Mesodermal cell (in vitro differentiated cells): ENCODE results near the gene PFKFB4.

Experiments
- H3K27ac ChIP-seq: 2 replicates; pipeline ENCODE4 v1.7.0; 2013; ENCODE audit warnings: mild to moderate bottlenecking, low read depth, low read length, moderate library complexity; ENCODE audit not compliant: severe bottlenecking
- H3K36me3 ChIP-seq: 2 replicates; pipeline ENCODE4 v1.7.1; 2013; ENCODE audit warnings: mild to moderate bottlenecking, low read length, moderate library complexity; ENCODE audit not compliant: control insufficient read depth, insufficient read depth
- H3K4me1 ChIP-seq: one replicate; pipeline ENCODE4 v1.7.1; 2013; ENCODE audit warnings: mild to moderate bottlenecking, low read length; ENCODE audit not compliant: insufficient read depth, control insufficient read depth, poor library complexity, severe bottlenecking
- H3K4me3 ChIP-seq: 2 replicates; pipeline ENCODE4 v1.7.0; 2013; ENCODE audit warnings: low read length, control low read depth, mild to moderate bottlenecking; ENCODE audit not compliant: insufficient read depth, poor library complexity, severe bottlenecking; ENCODE audit errors: extremely low read depth
- H3K9me3 ChIP-seq: 2 replicates; pipeline ENCODE4 v1.7.1; 2013; ENCODE audit warnings: mild to moderate bottlenecking, low read length, moderate library complexity; ENCODE audit not compliant: control insufficient read depth
- WGBS, 2 experiments: methylation state at CpG; one replicate each; pipeline ENCODE4 v1.1.5; 2013; ENCODE audit warnings: missing lambda C conversion rate in 2 of 2; ENCODE audit not compliant: insufficient coverage in 2 of 2; 5-methylcytosine and 5-hydroxymethylcytosine counted together

The PFKFB4 gene

DNA sequence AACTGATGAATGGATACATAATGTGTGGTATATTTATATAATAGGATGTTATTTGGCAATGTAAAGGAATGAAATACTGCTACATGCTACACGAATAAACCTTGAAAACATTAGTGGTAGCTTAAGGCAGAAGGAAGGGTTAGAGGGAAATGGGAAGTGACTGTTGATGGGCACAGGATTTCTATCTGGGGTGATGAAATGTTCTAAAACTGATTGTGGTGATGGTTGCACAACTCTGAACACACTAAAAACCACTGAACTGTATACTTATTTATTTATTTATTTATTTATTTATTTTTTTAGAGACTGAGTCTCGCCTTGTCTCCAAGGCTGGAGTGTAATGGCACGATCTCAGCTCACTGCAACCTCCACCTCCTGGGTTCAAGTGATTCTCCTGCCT lies 27.8 kb downstream of the PFKFB4 start:
- WGBS, 2 experiments = 92 to 100% methylated on average over 1 to 3 of the region's 3 CpGs
- no peak overlapping the region for H3K4me3 ChIP-seq
- no peaks in the 10 kb centered on the region for H3K9me3 ChIP-seq
- H3K27ac ChIP-seq = no peak overlapping the region
- H3K4me1 ChIP-seq = no peaks in the 10 kb centered on the region
- peaks cover 52% of the 10 kb centered on the region for H3K36me3 ChIP-seq

DNA sequence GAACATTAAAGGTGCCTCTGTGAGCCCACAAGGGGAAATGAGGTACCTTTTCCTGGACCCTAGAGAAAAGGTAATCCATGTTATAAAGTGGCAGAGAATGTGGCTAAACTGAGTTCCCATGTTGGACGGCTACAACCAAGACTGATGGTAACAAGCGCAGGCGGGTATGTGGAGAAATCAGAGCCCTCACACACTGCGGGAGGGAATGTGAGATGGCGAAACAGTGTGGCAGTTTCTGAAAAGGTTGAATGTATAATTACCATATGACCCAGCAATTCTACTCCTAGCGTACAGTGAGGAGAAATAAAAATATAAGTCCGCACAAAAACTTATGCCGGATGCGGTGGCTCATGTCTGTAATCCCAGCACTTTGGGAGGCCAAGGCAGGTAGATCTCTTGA lies 28.6 kb downstream of the PFKFB4 start:
- 93 to 96% methylated on average over 7 to 9 of the region's 9 CpGs for WGBS, 2 experiments
- H3K4me1 ChIP-seq = no peaks in the 10 kb centered on the region
- H3K36me3 ChIP-seq = peaks cover 45% of the 10 kb centered on the region
- no peaks in the 10 kb centered on the region for H3K9me3 ChIP-seq
- H3K27ac ChIP-seq = no peak overlapping the region
- no peak overlapping the region for H3K4me3 ChIP-seq

DNA sequence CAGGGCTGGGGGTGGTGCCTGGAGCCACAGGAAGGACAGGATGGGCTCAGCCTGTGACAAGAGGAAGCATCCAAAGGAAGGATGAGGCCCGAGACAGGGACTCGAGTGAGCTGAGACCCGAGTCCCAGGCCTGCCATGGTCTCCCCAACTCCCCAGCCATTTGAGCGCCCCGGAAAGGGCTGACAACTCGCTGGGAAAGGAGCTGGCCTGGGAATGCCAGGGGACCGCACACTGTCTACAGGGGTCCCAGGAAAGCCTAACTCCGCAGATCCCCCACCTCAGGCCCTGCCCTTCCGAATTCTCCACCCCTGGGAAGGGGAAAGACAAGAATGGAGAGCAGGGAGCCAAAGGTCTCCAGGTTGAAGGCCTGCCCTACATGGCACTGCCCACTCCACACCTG lies 31.6 kb downstream of the PFKFB4 start:
- Histone ChIP-seq H3K27ac (no peak overlapping the region), H3K4me1 (no peaks in the 10 kb centered on the region), H3K4me3 (no peak overlapping the region), H3K36me3 (peaks cover 26% of the 10 kb centered on the region), H3K9me3 (no peaks in the 10 kb centered on the region)
- WGBS, 2 experiments = 85 to 98% methylated on average over 5 to 8 of the region's 9 CpGs

DNA sequence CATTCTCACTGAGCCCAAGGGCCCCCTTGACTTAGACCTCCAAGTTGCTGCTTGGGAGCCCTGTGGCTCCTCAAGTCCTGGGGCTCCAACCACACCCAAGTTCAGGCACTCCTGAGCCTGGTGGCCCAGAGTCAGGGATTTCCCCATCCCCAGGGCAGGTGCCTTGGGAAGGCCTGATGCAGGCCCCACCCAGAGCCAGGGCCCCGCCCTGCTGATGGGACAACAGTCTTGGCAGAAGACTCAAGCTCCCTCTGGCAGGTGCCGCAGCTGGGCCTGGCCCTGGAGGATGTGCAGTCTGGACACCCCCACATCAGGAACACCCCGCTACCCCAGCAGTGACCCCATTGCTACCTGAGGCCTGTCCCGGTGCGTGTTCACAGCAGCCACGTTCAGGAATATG lies 35.0 kb downstream of the PFKFB4 start:
- Histone ChIP-seq H3K27ac (no peak overlapping the region), H3K9me3 (no peaks in the 10 kb centered on the region), H3K36me3 (peaks cover 5% of the 10 kb centered on the region), H3K4me3 (no peak overlapping the region), H3K4me1 (no peaks in the 10 kb centered on the region)
- WGBS, 2 experiments = 92 to 97% methylated on average over 3 to 6 of the region's 6 CpGs

DNA sequence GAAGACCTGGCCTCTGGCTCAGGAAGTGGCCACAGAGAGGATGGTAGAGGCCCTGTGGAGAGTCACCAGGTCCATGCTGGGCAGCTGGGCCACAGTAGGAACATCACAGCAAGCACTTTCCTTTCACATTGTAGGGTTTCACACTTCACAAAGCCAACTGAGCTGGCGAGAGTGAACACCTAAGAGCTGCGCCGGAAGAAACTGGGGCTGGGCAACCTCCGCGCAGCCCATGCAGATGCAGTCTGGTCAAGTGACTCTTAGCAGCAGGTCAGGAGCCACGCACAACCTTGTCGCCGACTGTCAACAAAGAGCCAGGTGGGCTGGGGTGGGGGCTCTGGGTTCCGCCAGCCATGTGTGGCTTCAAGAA lies 37.3 kb downstream of the PFKFB4 start:
- Histone ChIP-seq H3K4me3 (no peak overlapping the region), H3K36me3 (peaks cover 5% of the 10 kb centered on the region), H3K27ac (no peak overlapping the region), H3K9me3 (no peaks in the 10 kb centered on the region), H3K4me1 (no peaks in the 10 kb centered on the region)
- WGBS, 2 experiments = 96 to 100% methylated on average over 5 to 9 of the region's 9 CpGs

DNA sequence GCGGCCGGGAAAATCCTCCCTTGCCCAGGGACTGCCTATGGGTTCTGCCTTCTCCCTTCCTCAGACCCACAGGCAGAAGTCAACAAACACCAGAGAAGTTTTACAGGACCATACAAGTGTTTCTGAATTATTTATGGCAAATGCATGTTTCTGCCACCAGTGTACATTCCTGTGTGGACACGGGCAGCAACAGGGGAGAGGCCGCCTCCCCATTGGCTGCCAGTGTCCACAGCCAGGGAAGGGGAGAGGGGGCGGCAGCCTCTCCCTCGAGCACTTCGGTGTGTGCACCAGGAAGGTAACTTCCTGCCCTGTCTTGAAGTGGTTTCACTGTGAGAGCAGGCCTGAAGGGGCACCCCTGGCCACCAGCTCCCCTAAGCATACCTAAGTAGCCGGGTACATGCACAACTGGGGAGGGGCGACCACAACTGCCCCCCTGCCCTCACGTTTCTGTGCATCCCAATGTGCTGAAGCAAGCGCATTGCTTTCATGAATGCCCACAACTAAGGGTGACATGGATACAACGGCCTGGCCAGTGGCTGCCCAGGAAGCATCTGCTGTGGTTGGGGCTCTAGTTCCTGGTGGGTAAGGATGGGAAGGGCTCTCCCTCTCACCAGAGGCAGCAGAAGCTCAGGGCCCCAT lies 37.8 kb downstream of the PFKFB4 start:
- H3K36me3 ChIP-seq = peaks cover 5% of the 10 kb centered on the region
- no peaks in the 10 kb centered on the region for H3K4me1 ChIP-seq
- H3K4me3 ChIP-seq = no peak overlapping the region
- H3K27ac ChIP-seq = no peak overlapping the region
- H3K9me3 ChIP-seq = no peaks in the 10 kb centered on the region
- WGBS, 2 experiments = 84 to 88% methylated on average over 9 to 10 of the region's 12 CpGs

DNA sequence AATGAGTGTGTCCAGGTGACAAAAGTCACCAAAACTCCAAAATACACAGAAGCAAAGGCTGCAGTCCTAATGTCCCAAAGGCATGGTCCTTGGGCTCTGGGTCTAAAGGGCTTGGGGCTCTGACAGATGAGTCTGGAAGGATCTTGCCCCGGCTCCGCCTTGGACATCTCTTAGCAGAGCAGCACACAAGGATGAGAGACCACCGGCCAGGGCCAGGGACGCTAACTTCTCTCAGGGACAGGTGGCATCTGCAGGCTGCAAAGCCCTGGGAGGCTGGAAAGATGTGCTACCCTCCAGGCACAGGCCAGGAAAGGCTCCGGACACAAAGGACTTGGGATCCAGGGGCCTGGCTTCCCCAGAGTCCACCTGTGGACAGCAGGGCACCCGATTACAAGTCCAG lies 38.5 kb downstream of the PFKFB4 start:
- no peak overlapping the region for H3K27ac ChIP-seq
- H3K4me1 ChIP-seq = no peaks in the 10 kb centered on the region
- H3K9me3 ChIP-seq = no peaks in the 10 kb centered on the region
- 96 to 97% methylated on average over 5 to 6 of the region's 6 CpGs for WGBS, 2 experiments
- peaks cover 5% of the 10 kb centered on the region for H3K36me3 ChIP-seq
- no peak overlapping the region for H3K4me3 ChIP-seq

- no peaks in the 10 kb centered on the region for H3K4me1 ChIP-seq
- H3K27ac ChIP-seq = no peak overlapping the region
- WGBS, 2 experiments = 85 to 91% methylated on average over 5 to 8 of the region's 8 CpGs
- H3K4me3 ChIP-seq = no peak overlapping the region
- no peaks in the 10 kb centered on the region for H3K9me3 ChIP-seq
- peaks cover 3% of the 10 kb centered on the region for H3K36me3 ChIP-seq
Measured at GRCh38 chr3:48516571-48516970, 40.0 kb downstream of the PFKFB4 start.

DNA sequence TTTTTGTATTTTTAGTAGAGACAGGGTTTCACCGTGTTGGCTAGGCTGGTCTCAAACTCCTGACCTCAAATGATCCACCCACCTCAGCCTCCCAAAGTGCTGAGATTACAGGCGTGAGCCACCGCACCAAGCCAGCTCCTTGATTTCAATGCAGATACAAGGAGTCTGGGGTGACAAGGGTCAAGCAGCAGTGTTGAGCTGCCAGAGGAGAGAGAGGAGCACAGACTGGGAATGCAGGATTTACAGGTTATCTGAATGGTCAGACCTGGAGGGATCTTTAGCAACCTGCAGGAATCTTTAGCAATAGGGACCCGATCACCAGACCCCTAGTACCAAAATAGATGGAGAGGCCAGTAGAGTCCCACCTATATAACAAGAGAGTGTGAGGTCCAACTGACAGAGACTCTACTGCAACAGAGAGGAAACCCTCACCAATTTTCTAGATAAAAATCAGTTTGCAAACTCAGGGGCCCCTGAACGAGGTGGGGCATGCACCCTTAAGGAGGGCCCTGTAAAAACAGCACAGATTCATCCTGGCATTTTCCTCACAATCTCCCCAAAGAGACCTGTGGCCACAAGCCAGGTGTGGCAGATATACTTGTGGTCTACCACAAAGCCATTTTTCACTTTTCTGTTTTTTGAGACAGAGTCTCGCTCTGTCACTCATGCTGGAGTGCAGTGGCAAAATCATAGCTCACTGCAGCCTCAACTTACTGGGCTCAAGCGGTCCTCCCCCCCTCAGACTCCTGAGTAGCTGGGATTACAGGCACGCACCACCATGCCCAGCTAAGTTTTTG lies 42.0 kb downstream of the PFKFB4 start:
- no peaks in the 10 kb centered on the region for H3K36me3 ChIP-seq
- 92 to 95% methylated on average over 7 to 8 of the region's 8 CpGs for WGBS, 2 experiments
- H3K4me1 ChIP-seq = no peaks in the 10 kb centered on the region
- no peak overlapping the region for H3K27ac ChIP-seq
- no peak overlapping the region for H3K4me3 ChIP-seq
- H3K9me3 ChIP-seq = no peaks in the 10 kb centered on the region

DNA sequence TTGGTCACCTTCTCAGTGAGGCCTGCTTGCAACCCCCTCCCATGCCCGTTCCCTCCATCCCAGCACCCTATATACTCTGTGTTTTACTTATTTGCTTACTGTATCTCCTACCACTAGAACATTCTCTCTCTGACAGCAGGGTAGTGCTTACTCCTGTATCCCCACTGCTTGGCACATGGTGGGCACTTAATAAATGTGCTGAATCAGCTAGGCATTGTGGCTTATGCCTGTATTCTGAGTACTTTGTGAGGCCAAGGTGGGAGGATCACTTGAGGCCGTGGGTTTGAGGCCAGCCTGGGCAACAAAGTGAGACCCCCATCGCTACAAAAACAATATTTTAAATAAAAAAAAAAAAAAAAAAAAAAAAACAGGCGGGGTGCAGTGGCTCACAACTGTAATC lies 45.1 kb downstream of the PFKFB4 start:
- peaks cover 14% of the 10 kb centered on the region for H3K4me1 ChIP-seq
- H3K4me3 ChIP-seq = no peak overlapping the region
- WGBS, 2 experiments = 77 to 100% methylated on average over 1 of the region's 4 CpGs
- H3K27ac ChIP-seq = no peak overlapping the region
- H3K36me3 ChIP-seq = no peaks in the 10 kb centered on the region
- no peaks in the 10 kb centered on the region for H3K9me3 ChIP-seq
